ENCODE results near the gene ATP11C.

GRCh38 chrX:139811942-139812629 lies 120.8 kb downstream of the ATP11C start:
- no peak for TF ChIP-seq CTCF (IDR thresholded peaks at IDR 0.05)
- TF ChIP-seq POLR2A (IDR thresholded peaks at IDR 0.05): no peak
